AG08396 (cell line): ENCODE data around the gene LINGO3.
A peak's percentile ranks its signal among the peaks of the same experiment; 100 is the strongest.

Experiments
- DNase-seq: peaks from one replicate; pipeline ENCODE4 v3.0.0; 2012; ENCODE audit warnings: low spot score, mixed read lengths

Gene LINGO3

GRCh38 chr19:2339644-2340310 lies 31.8 kb upstream of the LINGO3 start:
- DNase-seq: no peak

- DNase-seq: no peak
These were observed 31.0 kb upstream of the LINGO3 start for GRCh38 chr19:2338751-2339643.

GRCh38 chr19:2338055-2338615 lies 30.2 kb upstream of the LINGO3 start:
- no peak for DNase-seq

- no peak for DNase-seq
These were observed 29.4 kb upstream of the LINGO3 start for GRCh38 chr19:2337329-2337707.

GRCh38 chr19:2336528-2337328 lies 28.8 kb upstream of the LINGO3 start:
- DNase-seq: no peak

- no peak for DNase-seq
These were observed 27.9 kb upstream of the LINGO3 start for GRCh38 chr19:2335848-2336247.

- no peak for DNase-seq
These were observed 27.3 kb upstream of the LINGO3 start for GRCh38 chr19:2334986-2335846.

GRCh38 chr19:2334426-2334825 lies 26.5 kb upstream of the LINGO3 start:
- DNase-seq: no peak

GRCh38 chr19:2333807-2334211 lies 25.9 kb upstream of the LINGO3 start:
- no peak for DNase-seq

- no peak for DNase-seq
These were observed 25.3 kb upstream of the LINGO3 start for GRCh38 chr19:2333027-2333806.

GRCh38 chr19:2332341-2333026 lies 24.5 kb upstream of the LINGO3 start:
- no peak for DNase-seq

- DNase-seq: no peak
These were observed 23.8 kb upstream of the LINGO3 start for GRCh38 chr19:2331601-2332246.

GRCh38 chr19:2330632-2331284 lies 22.8 kb upstream of the LINGO3 start:
- DNase-seq: no peak

- no peak for DNase-seq
These were observed 22.3 kb upstream of the LINGO3 start for GRCh38 chr19:2330255-2330631.

- peak; percentile 45 for DNase-seq
These were observed 21.6 kb upstream of the LINGO3 start for GRCh38 chr19:2329501-2329916.

- peak; percentile 40 for DNase-seq
These were observed 21.2 kb upstream of the LINGO3 start for GRCh38 chr19:2329149-2329478.

GRCh38 chr19:2328401-2329148 lies 20.6 kb upstream of the LINGO3 start, which contains the start of the genes LSM7 and SPPL2B:
LSM7 (minus strand) TSS chr19:2328586; CDS start chr19:2328566, 20 bp downstream.
SPPL2B (plus strand) TSS chr19:2328684; CDS start chr19:2328710, 26 bp downstream.
- DNase-seq: peak; percentile 100
